Limb (tissue), 2 donors: ENCODE measurements around the gene BLACAT1.
"Not testable (repeated sequence)": the region's sequence is repeated elsewhere in the genome, so short reads cannot be mapped to it uniquely, and the experiment has no call there.

Source experiments
- DNase-seq, 2 donors: peaks; one replicate each; pipeline ENCODE4 v3.0.0-alpha.2; 2016; ENCODE audit errors: extremely low spot score in 2 of 2

Gene BLACAT1

DNA sequence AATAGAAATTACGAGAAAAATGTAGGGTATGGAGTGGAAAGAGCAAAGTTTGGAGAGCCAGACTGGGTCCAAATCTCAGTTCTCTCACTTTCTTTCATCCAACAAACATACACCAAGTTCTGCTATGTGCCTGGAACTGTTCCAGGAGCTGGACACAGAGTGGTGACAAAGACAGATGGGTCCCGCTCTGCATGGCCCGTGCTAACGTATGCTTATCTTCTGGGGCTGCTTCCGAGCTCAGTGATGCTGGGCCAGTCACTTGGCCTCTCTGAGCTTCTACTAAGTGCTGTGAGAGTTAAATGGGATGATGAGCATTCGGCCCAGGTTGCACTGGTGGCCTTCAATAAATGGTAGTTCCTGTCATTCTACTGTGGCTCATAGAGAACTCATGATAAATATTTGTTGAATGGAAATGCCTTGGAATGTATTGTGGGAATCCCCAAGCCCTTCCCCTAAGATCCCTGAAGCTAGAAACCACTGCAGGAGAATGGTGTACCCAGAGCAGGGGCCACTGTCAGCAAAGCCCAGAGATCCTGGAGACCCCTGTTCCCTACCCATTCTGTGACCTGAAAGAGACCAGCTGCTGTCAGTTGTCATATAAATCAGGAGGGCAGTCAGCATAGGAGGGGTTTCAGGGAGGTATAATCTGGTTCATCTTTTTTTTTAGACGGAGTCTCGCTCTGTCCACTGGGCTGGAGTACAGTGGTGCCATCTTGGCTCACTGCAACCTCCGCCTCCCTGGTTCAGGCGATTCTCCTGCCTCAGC lies 37.8 kb downstream of the BLACAT1 start:
- DNase-seq, result no peak

DNA sequence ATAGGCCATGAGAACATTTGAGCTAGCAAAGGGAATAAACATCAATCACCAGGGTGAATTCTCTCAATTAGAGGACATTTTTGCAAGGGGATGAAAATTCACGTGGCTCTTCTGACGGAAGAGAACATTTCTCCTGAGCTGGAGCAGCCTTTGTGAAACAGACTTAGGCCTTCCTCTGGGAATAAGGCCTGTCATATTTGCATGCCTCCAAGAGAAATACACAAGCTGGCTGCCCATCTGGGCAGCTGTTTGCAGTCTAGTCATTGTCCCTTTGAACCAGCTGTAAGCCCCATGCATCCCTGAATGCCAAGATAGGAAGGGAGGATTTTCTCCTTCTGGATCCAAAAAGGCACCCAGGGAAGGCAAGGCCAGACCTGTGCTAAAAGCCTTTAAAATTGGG lies 39.5 kb downstream of the BLACAT1 start:
- DNase-seq, result no peak

- DNase-seq, result no peak
These were observed 45.1 kb downstream of the BLACAT1 start for GRCh38 chr1:205410581-205411298.

- DNase-seq, result no peak
These were observed 47.9 kb downstream of the BLACAT1 start for GRCh38 chr1:205407970-205408369.

- not testable (repeated sequence) for DNase-seq
These were observed 49.6 kb downstream of the BLACAT1 start for GRCh38 chr1:205406252-205406651.
